OCI-LY7 (cell line): ENCODE data around the gene VSIG4. TPM values are rescaled to one million over a fixed set of nuclear protein-coding genes. Genes with fewer than 3 reads are reported as not detected.
"Not testable (repeated sequence)": the region's sequence is repeated elsewhere in the genome, so short reads cannot be mapped to it uniquely, and the experiment has no call there.

Experiments
- BruUV-seq: library from RNA; stranded (reverse); fragments of 400-500 nt; replicated peaks from 2 replicates; lab custom pipeline; 2021; lab: Mats Ljungman, UMichigan
- CTCF ChIA-PET: fragments of 300-600 bp; sonication (Branson Sonifier 250); formaldehyde crosslinking; loops from one replicate; lab custom pipeline; 2022; ENCODE audit warnings: antibody characterized with exemption; ENCODE audit not compliant: unreplicated experiment; lab: Charles Lee
- POLR2A ChIA-PET: fragments of 300-600 bp; sonication (Branson Sonifier 250); formaldehyde crosslinking; loops from one replicate; lab custom pipeline; 2022; ENCODE audit warnings: antibody characterized with exemption; lab: Charles Lee
- DNase-seq: peaks from one replicate; pipeline ENCODE4 v3.0.0-alpha.2; 2015; ENCODE audit warnings: low spot score
- H2AFZ ChIP-seq: fragments of 200-600 bp; sonication (generic), shearing (Covaris generic); 2 replicates; pipeline ENCODE4 v1.6.1; 2014; ENCODE audit warnings: mild to moderate bottlenecking, antibody characterized with exemption, low read length, moderate library complexity
- H3K27ac ChIP-seq: fragments of 200-600 bp; sonication (generic); 2 replicates; pipeline ENCODE4 v1.5.1; 2014; ENCODE audit warnings: mixed run types, low read depth, mild to moderate bottlenecking, moderate library complexity, low read length, inconsistent platforms; ENCODE audit not compliant: poor library complexity, severe bottlenecking
- H3K36me3 ChIP-seq: fragments of 200-600 bp; sonication (generic); 2 replicates; pipeline ENCODE4 v1.6.1; 2014; ENCODE audit warnings: mild to moderate bottlenecking, antibody characterized with exemption, low read length, moderate library complexity, mixed read lengths; ENCODE audit not compliant: insufficient read depth
- H3K4me1 ChIP-seq: fragments of 200-600 bp; sonication (generic); 2 replicates; pipeline ENCODE4 v1.5.1; 2014; ENCODE audit warnings: mild to moderate bottlenecking, low read length; ENCODE audit not compliant: insufficient read depth, poor library complexity, severe bottlenecking
- H3K4me2 ChIP-seq: fragments of 200-600 bp; sonication (generic); 2 replicates; pipeline ENCODE4 v1.6.1; 2014; ENCODE audit warnings: mild to moderate bottlenecking, low read length
- H3K4me3 ChIP-seq: fragments of 200-600 bp; sonication (generic); 2 replicates; pipeline ENCODE4 v1.5.1; 2014; ENCODE audit warnings: mild to moderate bottlenecking, low read depth, low read length; ENCODE audit not compliant: poor library complexity, severe bottlenecking
- H3K79me2 ChIP-seq: fragments of 200-600 bp; sonication (generic); 2 replicates; pipeline ENCODE4 v1.6.1; 2016; ENCODE audit warnings: low read depth, mild to moderate bottlenecking, low read length, moderate library complexity, mixed read lengths; ENCODE audit not compliant: insufficient read depth
- H3K9me2 ChIP-seq: fragments of 200-600 bp; sonication (generic); 2 replicates; pipeline ENCODE4 v1.6.1; 2016; ENCODE audit warnings: mild to moderate bottlenecking, low read length, mixed read lengths; ENCODE audit not compliant: insufficient read depth
- H3K9me3 ChIP-seq: fragments of 200-600 bp; sonication (generic); 2 replicates; pipeline ENCODE4 v1.6.1; 2014; ENCODE audit warnings: mild to moderate bottlenecking, mixed run types, low read length, mixed read lengths
- H4K20me1 ChIP-seq: fragments of 200-600 bp; sonication (generic); 2 replicates; pipeline ENCODE4 v1.6.1; 2014; ENCODE audit warnings: mild to moderate bottlenecking, antibody characterized with exemption, low read length, moderate library complexity, mixed read lengths; ENCODE audit not compliant: insufficient read depth
- EZH2phosphoT487 ChIP-seq: fragments of 200-600 bp; sonication (generic); IDR thresholded peaks from 2 replicates; pipeline ENCODE4 v1.6.1; 2018; ENCODE audit warnings: low read depth, borderline replicate concordance, mild to moderate bottlenecking, mixed run types, antibody characterized with exemption, low read length, moderate library complexity, mixed read lengths
- intact Hi-C: fragments of 100-400 bp; cut with micrococcal nuclease; formaldehyde crosslinking; loops from one replicate; pipeline ENCODE4 v1.10.0; 2022; ENCODE audit not compliant: unreplicated experiment
- total RNA-seq, 2 experiments: library from RNA; depleted of rRNA in 1 of 2; stranded (reverse); fragments of >200 nt in 1 of 2; shearing (Covaris generic) in 1 of 2; gene quantifications; 2 replicates each; pipeline ENCODE4 v1.2.3, GENCODE V29; 2014 to 2022
- TF ChIP-seq, protein P1 (sequence below): fragments of 200-600 bp; sonication (generic); conservative IDR thresholded peaks from 2 replicates; pipeline ENCODE4 v1.5.1; 2014; ENCODE audit warnings: mild to moderate bottlenecking, antibody characterized with exemption, low read length, moderate library complexity, mixed read lengths

The VSIG4 gene
- total RNA-seq, 2 experiments from 2014 or later = not detected

GRCh38 chrX:66057019-66057418, 17.1 kb upstream of the VSIG4 start:
- H3K9me3 ChIP-seq, H3K79me2 ChIP-seq, BruUV-seq, intact Hi-C loops, H3K36me3 ChIP-seq, POLR2A ChIA-PET, H3K4me2 ChIP-seq, H3K4me1 ChIP-seq, H2AFZ ChIP-seq, H3K27ac ChIP-seq, DNase-seq, CTCF ChIA-PET, H4K20me1 ChIP-seq, H3K9me2 ChIP-seq, H3K4me3 ChIP-seq: not testable (repeated sequence)

GRCh38 chrX:66054978-66055377, 15.1 kb upstream of the VSIG4 start:
- Histone ChIP-seq H3K27ac (no peak overlapping the region), H2AFZ (no peak overlapping the region), H4K20me1 (no peaks in the 10 kb centered on the region), H3K9me2 (no peaks in the 10 kb centered on the region), H3K9me3 (no peaks in the 10 kb centered on the region), H3K4me2 (no peak overlapping the region), H3K4me1 (peaks cover 2% of the 10 kb centered on the region), H3K79me2 (no peaks in the 10 kb centered on the region), H3K4me3 (no peak overlapping the region), H3K36me3 (no peaks in the 10 kb centered on the region)
- DNase-seq = no peak
- ChIA-PET CTCF (no interaction called here), POLR2A (interaction anchor here (0.6 to 1.0 kb wide), 2 partner anchors 9 to 14 kb away, joined by 3 to 5 read pairs; no protein-coding TSS in a partner anchor)
- TF ChIP-seq, protein P1, sequence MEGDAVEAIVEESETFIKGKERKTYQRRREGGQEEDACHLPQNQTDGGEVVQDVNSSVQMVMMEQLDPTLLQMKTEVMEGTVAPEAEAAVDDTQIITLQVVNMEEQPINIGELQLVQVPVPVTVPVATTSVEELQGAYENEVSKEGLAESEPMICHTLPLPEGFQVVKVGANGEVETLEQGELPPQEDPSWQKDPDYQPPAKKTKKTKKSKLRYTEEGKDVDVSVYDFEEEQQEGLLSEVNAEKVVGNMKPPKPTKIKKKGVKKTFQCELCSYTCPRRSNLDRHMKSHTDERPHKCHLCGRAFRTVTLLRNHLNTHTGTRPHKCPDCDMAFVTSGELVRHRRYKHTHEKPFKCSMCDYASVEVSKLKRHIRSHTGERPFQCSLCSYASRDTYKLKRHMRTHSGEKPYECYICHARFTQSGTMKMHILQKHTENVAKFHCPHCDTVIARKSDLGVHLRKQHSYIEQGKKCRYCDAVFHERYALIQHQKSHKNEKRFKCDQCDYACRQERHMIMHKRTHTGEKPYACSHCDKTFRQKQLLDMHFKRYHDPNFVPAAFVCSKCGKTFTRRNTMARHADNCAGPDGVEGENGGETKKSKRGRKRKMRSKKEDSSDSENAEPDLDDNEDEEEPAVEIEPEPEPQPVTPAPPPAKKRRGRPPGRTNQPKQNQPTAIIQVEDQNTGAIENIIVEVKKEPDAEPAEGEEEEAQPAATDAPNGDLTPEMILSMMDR = no peak
- TF ChIP-seq EZH2phosphoT487 = no peak
- intact Hi-C loops = no loop called here
- BruUV-seq = no TSS peak

DNA sequence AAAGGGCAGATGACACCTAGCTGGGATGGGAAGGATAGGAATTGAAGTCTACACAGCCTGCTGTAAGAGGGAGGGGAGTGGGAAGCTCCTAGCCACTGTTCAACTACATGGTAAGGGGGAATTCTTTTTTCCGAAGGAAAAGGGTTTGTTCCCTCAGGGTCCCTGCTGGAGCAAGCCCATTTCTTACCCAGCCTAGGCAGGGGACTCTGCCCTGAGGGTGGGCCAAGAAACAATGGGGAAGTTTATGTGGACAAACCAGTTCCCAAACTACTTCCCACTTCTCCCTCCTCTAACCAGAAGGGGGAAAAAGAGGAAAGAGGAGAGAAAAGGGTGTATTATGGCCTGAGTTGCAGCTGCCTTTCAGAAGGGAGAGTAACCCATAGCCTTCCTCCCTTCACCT, 13.5 kb upstream of the VSIG4 start:
- ChIA-PET CTCF (no interaction called here), POLR2A (interaction anchor here (0.6 kb wide), 1 partner anchor 364 kb away, joined by 4 read pairs; no protein-coding TSS in a partner anchor)
- intact Hi-C loops = no loop called here
- Histone ChIP-seq H3K9me2 (no peaks in the 10 kb centered on the region), H3K27ac (no peak overlapping the region), H3K36me3 (no peaks in the 10 kb centered on the region), H2AFZ (no peak overlapping the region), H3K79me2 (no peaks in the 10 kb centered on the region), H3K4me2 (no peak overlapping the region), H3K4me1 (peaks cover 5% of the 10 kb centered on the region), H3K4me3 (no peak overlapping the region), H3K9me3 (no peaks in the 10 kb centered on the region), H4K20me1 (no peaks in the 10 kb centered on the region)
- no TSS peak for BruUV-seq
- no peak for TF ChIP-seq EZH2phosphoT487
- TF ChIP-seq, protein P1 = no peak
- DNase-seq = no peak
